ENCODE data around the gene MACROD2.

DNA sequence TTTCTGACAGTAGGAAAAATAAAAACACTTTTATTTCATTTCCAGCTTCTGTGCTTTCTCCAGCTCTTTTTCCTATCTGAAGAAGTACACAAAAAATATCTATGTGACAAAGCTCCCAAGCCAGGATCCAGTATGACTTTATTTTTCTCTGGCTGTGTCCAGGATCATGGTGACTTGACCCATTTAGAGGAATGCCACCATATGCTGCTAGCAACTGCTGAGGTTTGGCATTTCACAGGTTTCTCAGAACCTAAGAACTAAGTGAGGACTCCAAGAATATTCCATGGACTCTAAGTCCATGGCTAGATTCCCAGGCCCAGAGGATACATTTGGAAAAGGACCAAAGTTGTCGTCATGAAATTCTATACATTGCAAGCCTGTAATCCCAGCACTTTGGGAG lies 1218.7 kb downstream of the MACROD2 start:
- TF ChIP-seq POLR2AphosphoS5 (IDR thresholded peaks at IDR 0.05; ENCODE audit: low read depth, low read length) (no peak), TAF1 (IDR thresholded peaks at IDR 0.05; ENCODE audit: borderline replicate concordance, insufficient read depth, low read length) (no peak)
